Fibroblast of mammary gland (primary cell): ENCODE data around the gene RHBDD2.
"Not testable (repeated sequence)": the region's sequence is repeated elsewhere in the genome, so short reads cannot be mapped to it uniquely, and the experiment has no call there.

ENCODE experiments used
- DNase-seq: peaks from one replicate; pipeline ENCODE4 v3.0.0-alpha.2; 2010; ENCODE audit warnings: low read depth
- H3K4me3 ChIP-seq: 2 replicates; pipeline ENCODE4 v1.5.1; 2011; ENCODE audit warnings: low read depth, mild to moderate bottlenecking, low read length, moderate library complexity; ENCODE audit not compliant: control insufficient read depth
- TF ChIP-seq, protein P1 (sequence below): conservative IDR thresholded peaks from 2 replicates; pipeline ENCODE4 v1.5.1; 2011; ENCODE audit warnings: low read depth, low read length, inconsistent platforms; ENCODE audit not compliant: control insufficient read depth, insufficient read depth

Gene RHBDD2

DNA sequence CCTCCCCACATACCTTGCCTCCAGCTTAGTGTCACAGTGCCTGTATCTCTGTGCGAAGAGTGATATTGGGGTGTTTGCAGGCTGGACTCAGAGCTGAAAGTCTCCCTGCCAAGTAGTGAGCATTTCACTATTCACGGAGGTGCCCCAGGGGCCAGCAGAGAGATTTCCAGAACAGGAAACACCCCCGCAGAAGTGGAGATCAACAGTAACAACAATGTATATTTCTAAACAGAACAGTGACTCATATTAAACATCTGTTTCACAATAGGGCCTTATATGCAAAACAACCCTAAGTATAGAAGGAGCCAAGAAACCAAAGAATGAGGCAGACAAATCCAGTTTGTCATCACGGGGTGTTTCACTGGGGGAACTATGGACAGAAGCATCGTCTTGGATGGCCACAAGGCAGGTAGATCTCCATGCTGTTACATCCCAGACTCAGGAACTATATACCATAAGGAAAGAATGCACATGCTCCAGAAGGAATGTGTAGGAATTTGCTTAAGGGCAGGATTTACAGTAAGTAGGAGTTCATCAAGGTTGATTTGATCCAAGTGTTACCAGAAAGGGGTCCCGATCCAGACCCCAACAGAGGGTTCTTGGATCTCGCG lies 35.9 kb upstream of the RHBDD2 start:
- DNase-seq, result peak; percentile 97
- no peak overlapping the region for H3K4me3 ChIP-seq
- TF ChIP-seq, protein P1, sequence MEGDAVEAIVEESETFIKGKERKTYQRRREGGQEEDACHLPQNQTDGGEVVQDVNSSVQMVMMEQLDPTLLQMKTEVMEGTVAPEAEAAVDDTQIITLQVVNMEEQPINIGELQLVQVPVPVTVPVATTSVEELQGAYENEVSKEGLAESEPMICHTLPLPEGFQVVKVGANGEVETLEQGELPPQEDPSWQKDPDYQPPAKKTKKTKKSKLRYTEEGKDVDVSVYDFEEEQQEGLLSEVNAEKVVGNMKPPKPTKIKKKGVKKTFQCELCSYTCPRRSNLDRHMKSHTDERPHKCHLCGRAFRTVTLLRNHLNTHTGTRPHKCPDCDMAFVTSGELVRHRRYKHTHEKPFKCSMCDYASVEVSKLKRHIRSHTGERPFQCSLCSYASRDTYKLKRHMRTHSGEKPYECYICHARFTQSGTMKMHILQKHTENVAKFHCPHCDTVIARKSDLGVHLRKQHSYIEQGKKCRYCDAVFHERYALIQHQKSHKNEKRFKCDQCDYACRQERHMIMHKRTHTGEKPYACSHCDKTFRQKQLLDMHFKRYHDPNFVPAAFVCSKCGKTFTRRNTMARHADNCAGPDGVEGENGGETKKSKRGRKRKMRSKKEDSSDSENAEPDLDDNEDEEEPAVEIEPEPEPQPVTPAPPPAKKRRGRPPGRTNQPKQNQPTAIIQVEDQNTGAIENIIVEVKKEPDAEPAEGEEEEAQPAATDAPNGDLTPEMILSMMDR, result no peak

DNA sequence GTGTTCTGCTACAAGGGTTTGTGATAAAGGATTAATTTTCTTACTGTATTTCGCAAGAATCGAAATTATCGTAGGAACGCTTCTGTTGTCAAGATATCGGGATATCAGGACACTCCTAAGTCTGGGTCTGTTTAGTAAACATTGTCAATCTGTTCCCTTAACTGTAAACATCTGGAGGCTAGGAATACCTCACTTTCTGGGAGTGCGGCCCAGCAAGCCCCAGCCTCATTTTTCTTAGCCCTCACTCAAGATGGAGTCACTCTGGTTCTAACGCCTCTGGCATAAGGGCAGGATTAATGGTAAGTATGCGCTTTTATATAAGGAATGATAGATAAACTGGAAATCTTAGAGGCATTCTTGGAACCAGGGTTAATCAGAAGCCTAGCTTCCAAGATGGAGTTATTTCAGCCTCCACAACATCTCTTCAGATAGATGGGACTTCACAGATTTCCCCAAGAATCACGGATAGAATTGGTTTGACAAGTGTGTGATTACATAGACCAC lies 35.2 kb upstream of the RHBDD2 start:
- H3K4me3 ChIP-seq, result no peak overlapping the region
- no peak for DNase-seq
- TF ChIP-seq, protein P1, result no peak

DNA sequence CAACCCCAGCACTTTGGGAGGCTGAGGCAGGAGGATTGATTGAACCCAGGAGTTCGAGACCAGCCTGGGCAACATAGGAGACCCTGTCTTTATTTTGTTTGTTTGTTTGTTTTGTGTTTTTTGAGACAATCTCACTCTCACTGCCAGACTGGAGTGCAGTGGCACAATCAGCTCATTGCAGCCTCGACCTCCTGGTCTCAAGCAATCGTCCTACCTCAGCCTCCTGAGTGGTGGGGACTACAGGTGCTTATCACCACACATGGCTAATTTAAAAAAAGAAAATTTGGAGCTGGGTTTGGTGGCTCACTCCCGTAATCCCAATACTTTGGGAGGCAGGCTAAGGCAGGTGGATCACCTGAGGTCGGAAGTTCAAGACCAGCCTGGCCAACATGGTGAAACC lies 34.7 kb upstream of the RHBDD2 start:
- DNase-seq, result no peak
- no peak overlapping the region for H3K4me3 ChIP-seq
- TF ChIP-seq, protein P1, result no peak

DNA sequence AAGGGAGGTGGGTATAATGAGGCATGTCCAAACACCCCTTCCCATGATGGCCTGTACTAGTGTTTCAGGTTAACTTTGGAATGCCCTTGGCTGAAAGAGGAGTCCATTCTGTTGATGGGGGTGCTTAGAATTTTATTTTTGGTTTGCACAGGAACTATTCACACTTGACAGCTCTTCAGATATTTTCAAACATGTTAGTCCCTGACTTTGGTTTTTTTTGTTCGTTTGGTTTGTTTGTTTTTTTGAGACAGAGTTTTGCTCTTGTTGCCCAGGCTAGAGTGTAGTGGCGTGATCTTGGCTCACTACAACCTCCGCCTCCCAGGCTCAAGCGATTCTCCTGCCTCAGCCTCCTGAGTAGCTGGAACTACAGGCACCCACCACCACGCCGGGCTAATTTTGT lies 33.7 kb upstream of the RHBDD2 start:
- H3K4me3 ChIP-seq, DNase-seq: not testable (repeated sequence)

DNA sequence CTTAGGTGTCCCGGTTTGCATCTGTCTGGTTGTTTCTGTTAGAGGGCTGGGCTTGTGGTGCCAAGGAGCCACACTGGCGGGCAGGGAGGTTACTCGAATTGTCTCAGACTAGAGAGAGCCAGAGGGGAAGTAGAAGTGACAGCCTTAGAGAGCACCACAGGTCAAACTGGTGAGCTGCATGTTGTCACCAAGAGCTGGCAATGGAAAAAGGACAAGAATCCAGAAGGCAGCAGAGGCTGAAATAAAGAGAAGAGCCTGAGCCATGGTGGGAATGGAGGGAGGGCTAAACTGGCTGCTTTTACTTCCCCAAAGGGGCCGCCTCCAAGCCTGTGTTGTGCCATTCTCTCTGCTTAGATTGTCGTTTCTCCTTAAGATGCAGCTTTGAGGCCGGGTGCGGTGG lies 31.1 kb upstream of the RHBDD2 start:
- TF ChIP-seq, protein P1, result no peak
- DNase-seq, result no peak

DNA sequence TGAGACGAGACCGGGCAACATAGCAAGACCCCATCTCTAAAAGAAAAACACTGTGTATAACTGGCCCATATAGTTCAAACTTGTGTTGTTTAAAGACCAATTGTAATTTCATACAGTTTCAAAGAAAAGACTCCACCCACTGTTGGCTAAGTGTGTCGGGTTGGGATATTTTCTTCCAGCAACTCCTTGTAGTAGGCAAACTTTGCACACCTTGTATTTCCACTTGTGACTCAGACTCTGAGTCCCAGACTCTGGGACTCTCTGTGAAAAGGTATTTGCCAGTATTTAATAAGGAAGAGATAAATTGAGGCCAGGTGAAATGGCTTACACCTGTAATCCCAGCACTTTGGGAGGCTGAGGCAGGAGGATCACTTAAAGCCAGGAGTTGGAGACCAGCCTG lies 29.3 kb upstream of the RHBDD2 start:
- DNase-seq, result no peak
- TF ChIP-seq, protein P1, result no peak
- H3K4me3 ChIP-seq, result no peak overlapping the region

More for the DNA sequence above, 31.1 kb upstream of the RHBDD2 start:
- no peak overlapping the region for H3K4me3 ChIP-seq

DNA sequence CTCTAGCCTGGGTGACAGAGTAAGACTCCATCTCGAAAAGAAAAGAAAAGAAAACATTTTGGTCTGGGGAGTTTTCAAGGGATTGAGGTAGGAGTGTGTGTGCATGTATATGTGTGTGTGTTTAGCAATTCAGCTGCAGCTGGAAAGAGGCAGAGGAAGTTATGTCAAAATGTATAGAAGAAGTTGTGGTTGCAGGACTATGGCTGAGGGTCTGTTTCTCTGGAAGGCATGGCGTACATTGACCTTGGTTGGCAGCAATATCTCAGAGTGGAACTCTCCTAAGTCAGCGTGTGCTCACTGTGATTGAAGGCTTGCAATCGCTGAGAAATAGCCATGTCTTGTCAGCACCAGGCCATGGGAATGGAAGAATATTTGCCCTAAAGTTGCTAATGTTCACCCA lies 28.6 kb upstream of the RHBDD2 start:
- no peak for DNase-seq
- no peak overlapping the region for H3K4me3 ChIP-seq
- TF ChIP-seq, protein P1, result no peak
